Caco-2 (cell line): ENCODE measurements around the gene ARHGAP4. TPM values are rescaled to one million over a fixed set of nuclear protein-coding genes. Genes with fewer than 3 reads are reported as not detected.

ENCODE experiments used
- BruUV-seq: library from RNA; stranded (reverse); fragments of 400-500 nt; replicated peaks from 2 replicates; lab custom pipeline; 2021; lab: Mats Ljungman, UMichigan
- CTCF ChIA-PET: fragments of 300-600 bp; sonication (Branson Sonifier 250); formaldehyde crosslinking; loops from one replicate; lab custom pipeline; 2022; ENCODE audit warnings: antibody characterized with exemption; lab: Charles Lee
- POLR2A ChIA-PET: fragments of 300-600 bp; sonication (Branson Sonifier 250); formaldehyde crosslinking; loops from one replicate; lab custom pipeline; 2022; ENCODE audit warnings: antibody characterized with exemption; lab: Charles Lee
- DNase-seq, 2 experiments: peaks; one replicate each; pipeline versions ENCODE4 v3.0.0 to v3.0.0-alpha.2; 2020 to 2022
- H3K27me3 ChIP-seq: replicated peaks from 2 replicates; pipeline ENCODE4 v1.6.0; 2011; ENCODE audit warnings: low read length; ENCODE audit not compliant: control insufficient read depth, insufficient read depth
- H3K36me3 ChIP-seq: 2 replicates; pipeline ENCODE4 v1.5.1; 2011; ENCODE audit warnings: low read length; ENCODE audit not compliant: control insufficient read depth, insufficient read depth
- H3K4me1 ChIP-seq: fragments of 250-450 bp; sonication (Bioruptor Pico); 2 replicates; pipeline ENCODE4 v1.5.1; 2020; ENCODE audit warnings: mild to moderate bottlenecking
- H3K4me3 ChIP-seq: 2 replicates; pipeline ENCODE4 v1.5.1; 2011; ENCODE audit warnings: low read depth, mild to moderate bottlenecking, control low read depth, low read length
- H3K9me3 ChIP-seq: fragments of 250-450 bp; sonication (Bioruptor Pico); 2 replicates; pipeline ENCODE4 v1.5.1; 2020; ENCODE audit warnings: mild to moderate bottlenecking, moderate library complexity
- H3K27ac Mint-ChIP-seq: one replicate; pipeline ENCODE4 v1.8.0; 2022; ENCODE audit warnings: mixed read lengths; ENCODE audit not compliant: unreplicated experiment
- H3K27me3 Mint-ChIP-seq: one replicate; pipeline ENCODE4 v1.8.0; 2022; ENCODE audit warnings: mixed read lengths; ENCODE audit not compliant: insufficient read depth, unreplicated experiment
- H3K36me3 Mint-ChIP-seq: one replicate; pipeline ENCODE4 v1.8.0; 2022; ENCODE audit warnings: mild to moderate bottlenecking, mixed read lengths; ENCODE audit not compliant: insufficient read depth, unreplicated experiment
- H3K4me1 Mint-ChIP-seq: one replicate; pipeline ENCODE4 v1.8.0; 2022; ENCODE audit warnings: low read depth, mixed read lengths; ENCODE audit not compliant: unreplicated experiment
- H3K4me3 Mint-ChIP-seq: one replicate; pipeline ENCODE4 v1.8.0; 2022; ENCODE audit warnings: mild to moderate bottlenecking, moderate library complexity, mixed read lengths; ENCODE audit not compliant: unreplicated experiment
- H3K9me3 Mint-ChIP-seq: one replicate; pipeline ENCODE4 v1.8.0; 2022; ENCODE audit warnings: mixed read lengths; ENCODE audit not compliant: unreplicated experiment
- CTCF ChIP-seq, 2 experiments: fragments of 200-600 bp in 1 of 2; IDR thresholded peaks; 1 replicate in 1 of 2; 2 replicates in 1 of 2; pipeline versions ENCODE4 v1.5.1 to v1.8.0; 2011 to 2022; ENCODE audit warnings: antibody characterized with exemption in 1 of 2, control low read depth in 1 of 2, inconsistent platforms in 1 of 2, low read depth in 1 of 2, low read length in 1 of 2, mild to moderate bottlenecking in 1 of 2, moderate library complexity in 1 of 2; ENCODE audit not compliant: insufficient read depth in 1 of 2, severe bottlenecking in 1 of 2, unreplicated experiment in 1 of 2
- intact Hi-C: fragments of 100-400 bp; cut with micrococcal nuclease; formaldehyde crosslinking; loops from one replicate; pipeline ENCODE4 v1.10.0; 2022; ENCODE audit not compliant: unreplicated experiment
- total RNA-seq: library from RNA; stranded (reverse); gene quantifications from 2 replicates; pipeline ENCODE4 v1.2.3, GENCODE V29; 2022

ARHGAP4 gene
- total RNA-seq, 1 experiment from 2014 or later: 15.7 TPM

DNA sequence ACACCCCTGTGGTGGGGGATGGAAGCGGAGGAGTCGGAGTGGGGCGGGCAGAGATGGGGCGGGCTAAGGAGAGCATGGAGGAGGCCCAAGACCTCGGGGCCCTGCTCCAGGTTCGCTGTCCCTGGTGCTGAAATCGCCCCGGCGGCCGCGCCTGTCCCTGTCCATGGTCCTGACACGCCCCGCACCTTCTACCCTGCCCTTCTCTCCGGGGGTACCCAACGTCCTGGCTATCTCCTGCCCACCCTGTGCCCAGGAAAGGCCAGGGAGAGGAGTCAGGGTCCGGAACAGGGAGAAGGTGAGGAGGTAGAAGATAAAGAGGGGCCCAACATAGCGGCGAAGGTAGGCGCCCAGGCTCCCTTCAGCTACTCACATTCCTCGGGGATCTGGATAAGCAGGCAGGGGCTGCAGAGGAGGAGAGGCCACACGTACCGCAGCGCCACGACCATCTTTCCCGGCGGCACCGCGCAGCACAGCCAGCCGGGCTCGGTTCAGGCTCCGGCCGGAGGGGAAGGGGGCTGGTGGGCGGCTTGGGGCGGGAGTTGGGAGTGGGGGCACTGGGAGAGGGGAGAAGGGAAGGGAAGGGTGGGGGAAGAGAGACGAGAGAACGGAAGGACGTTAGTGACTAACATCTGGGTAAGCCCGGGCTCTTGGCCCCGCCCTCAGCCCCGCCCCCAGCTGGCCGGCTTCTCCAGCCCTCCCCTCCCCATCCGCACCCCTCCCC lies 50.5 kb downstream of the ARHGAP4 start:
- no peak for TF ChIP-seq CTCF (IDR thresholded peaks at IDR 0.05; ENCODE audit: insufficient read depth in 1 of 2, low read depth in 1 of 2, low read length in 1 of 2, severe bottlenecking in 1 of 2, unreplicated experiment in 1 of 2)
- ChIA-PET CTCF (no interaction called here), POLR2A (no interaction called here)
- Mint-ChIP-seq H3K36me3 (no peaks in the 10 kb centered on the region), H3K9me3 (no peaks in the 10 kb centered on the region), H3K27ac (no peak overlapping the region), H3K4me1 (no peaks in the 10 kb centered on the region), H3K27me3 (peaks cover 4% of the 10 kb centered on the region), H3K4me3 (no peak overlapping the region)
- no peak overlapping the region for H3K4me3 ChIP-seq
- no peaks in the 10 kb centered on the region for H3K27me3 ChIP-seq
- H3K36me3 ChIP-seq: no peaks in the 10 kb centered on the region
- no peaks in the 10 kb centered on the region for H3K4me1 ChIP-seq
- intact Hi-C loops: no loop called here
- BruUV-seq: no TSS peak
- no peaks in the 10 kb centered on the region for H3K9me3 ChIP-seq
- DNase-seq: peak in 1 of 2 experiments; percentile 73

- no peak for TF ChIP-seq CTCF (IDR thresholded peaks at IDR 0.05; ENCODE audit: insufficient read depth in 1 of 2, low read depth in 1 of 2, low read length in 1 of 2, severe bottlenecking in 1 of 2, unreplicated experiment in 1 of 2)
- Histone ChIP-seq H3K36me3 (no peaks in the 10 kb centered on the region), H3K27me3 (no peaks in the 10 kb centered on the region), H3K9me3 (no peaks in the 10 kb centered on the region), H3K4me3 (no peak overlapping the region), H3K4me1 (no peaks in the 10 kb centered on the region)
- H3K36me3 Mint-ChIP-seq: no peaks in the 10 kb centered on the region
- no peak overlapping the region for H3K27ac Mint-ChIP-seq
- no peaks in the 10 kb centered on the region for H3K9me3 Mint-ChIP-seq
- ChIA-PET CTCF (no interaction called here), POLR2A (no interaction called here)
- peaks cover 4% of the 10 kb centered on the region for H3K27me3 Mint-ChIP-seq
- DNase-seq: no peak
- intact Hi-C loops: no loop called here
- no peak overlapping the region for H3K4me3 Mint-ChIP-seq
- H3K4me1 Mint-ChIP-seq: no peaks in the 10 kb centered on the region
- BruUV-seq: no TSS peak
Measured at GRCh38 chrX:153874366-153875125, 51.5 kb downstream of the ARHGAP4 start.

DNA sequence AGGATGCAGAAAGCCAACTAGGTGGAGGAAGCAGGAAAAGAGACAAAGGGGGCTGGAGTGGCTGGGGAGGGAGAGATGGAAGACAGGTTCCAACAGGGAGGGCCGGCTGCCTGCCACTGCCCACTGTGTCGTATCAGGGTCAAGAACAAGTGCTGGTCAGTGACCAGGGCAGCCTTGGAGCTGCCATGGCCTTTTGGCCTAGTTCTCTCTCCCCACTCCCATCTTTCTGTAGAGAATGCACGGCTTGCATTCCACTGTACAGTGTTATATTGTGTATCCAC lies 52.0 kb downstream of the ARHGAP4 start:
- intact Hi-C loops: no loop called here
- TF ChIP-seq CTCF (IDR thresholded peaks at IDR 0.05; ENCODE audit: insufficient read depth in 1 of 2, low read depth in 1 of 2, low read length in 1 of 2, severe bottlenecking in 1 of 2, unreplicated experiment in 1 of 2): no peak
- no TSS peak for BruUV-seq
- Mint-ChIP-seq H3K27me3 (peaks cover 4% of the 10 kb centered on the region), H3K9me3 (no peaks in the 10 kb centered on the region), H3K36me3 (no peaks in the 10 kb centered on the region), H3K4me3 (no peak overlapping the region), H3K4me1 (no peaks in the 10 kb centered on the region), H3K27ac (no peak overlapping the region)
- ChIA-PET POLR2A (no interaction called here), CTCF (no interaction called here)
- no peak overlapping the region for H3K4me3 ChIP-seq
- H3K36me3 ChIP-seq: no peaks in the 10 kb centered on the region
- H3K9me3 ChIP-seq: no peaks in the 10 kb centered on the region
- DNase-seq: no peak
- no peaks in the 10 kb centered on the region for H3K27me3 ChIP-seq
- no peaks in the 10 kb centered on the region for H3K4me1 ChIP-seq
